ENCODE data around the gene PIP4K2A.

- TF ChIP-seq CTCF (IDR thresholded peaks at IDR 0.05) (no peak), POLR2A (IDR thresholded peaks at IDR 0.05) (no peak)
Observed at GRCh38 chr10:22556774-22557173, 157.6 kb downstream of the PIP4K2A start.
